ENCODE data around the gene DGCR2. TPM values are rescaled to one million over a fixed set of nuclear protein-coding genes. Genes with fewer than 3 reads are reported as not detected.
"Not testable (repeated sequence)": the region's sequence is repeated elsewhere in the genome, so short reads cannot be mapped to it uniquely, and the experiment has no call there.

Gene DGCR2
- total RNA-seq, 4 donors from 2014 or later, result 42.5 to 75.2 (median 50.8) TPM

- Histone ChIP-seq H3K9me3 (no peaks in the 10 kb centered on the region), H3K27me3 (no peaks in the 10 kb centered on the region), H3K36me3 (peaks cover 0 to 50% (median 10%) of the 10 kb centered on the region in 3 donors), H3K4me1 (peaks cover 5 to 13% (median 9%) of the 10 kb centered on the region in 3 donors), H3K4me3 (no peak overlapping the region), H3K27ac (no peak overlapping the region)
- no peak for DNase-seq
- WGBS, 2 donors, result 98% methylated on average over 3 of the region's 3 CpGs
- intact Hi-C loops (cut with DNase I), result no loop called here
- TF ChIP-seq, protein P1, sequence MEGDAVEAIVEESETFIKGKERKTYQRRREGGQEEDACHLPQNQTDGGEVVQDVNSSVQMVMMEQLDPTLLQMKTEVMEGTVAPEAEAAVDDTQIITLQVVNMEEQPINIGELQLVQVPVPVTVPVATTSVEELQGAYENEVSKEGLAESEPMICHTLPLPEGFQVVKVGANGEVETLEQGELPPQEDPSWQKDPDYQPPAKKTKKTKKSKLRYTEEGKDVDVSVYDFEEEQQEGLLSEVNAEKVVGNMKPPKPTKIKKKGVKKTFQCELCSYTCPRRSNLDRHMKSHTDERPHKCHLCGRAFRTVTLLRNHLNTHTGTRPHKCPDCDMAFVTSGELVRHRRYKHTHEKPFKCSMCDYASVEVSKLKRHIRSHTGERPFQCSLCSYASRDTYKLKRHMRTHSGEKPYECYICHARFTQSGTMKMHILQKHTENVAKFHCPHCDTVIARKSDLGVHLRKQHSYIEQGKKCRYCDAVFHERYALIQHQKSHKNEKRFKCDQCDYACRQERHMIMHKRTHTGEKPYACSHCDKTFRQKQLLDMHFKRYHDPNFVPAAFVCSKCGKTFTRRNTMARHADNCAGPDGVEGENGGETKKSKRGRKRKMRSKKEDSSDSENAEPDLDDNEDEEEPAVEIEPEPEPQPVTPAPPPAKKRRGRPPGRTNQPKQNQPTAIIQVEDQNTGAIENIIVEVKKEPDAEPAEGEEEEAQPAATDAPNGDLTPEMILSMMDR (IDR thresholded peaks at IDR 0.05), result no peak
- TF ChIP-seq POLR2A (IDR thresholded peaks at IDR 0.05), result no peak
Measured at GRCh38 chr22:19080853-19081252, 41.4 kb downstream of the DGCR2 start.

GRCh38 chr22:19079691-19080090, 42.5 kb downstream of the DGCR2 start:
- 71 to 92% methylated on average over 4 of the region's 4 CpGs for WGBS, 2 donors

GRCh38 chr22:19075404-19075803, 46.8 kb downstream of the DGCR2 start:
- DNase-seq, result no peak
- Histone ChIP-seq H3K4me3 (no peak overlapping the region), H3K9me3 (no peaks in the 10 kb centered on the region), H3K27ac (no peak overlapping the region), H3K36me3 (peaks cover 6 to 38% (median 10%) of the 10 kb centered on the region in 3 donors), H3K4me1 (peaks cover 0 to 7% (median 0%) of the 10 kb centered on the region in 3 donors), H3K27me3 (no peaks in the 10 kb centered on the region)
- 94 to 97% methylated on average over 1 of the region's 1 CpG for WGBS, 2 donors
- intact Hi-C loops (cut with DNase I), result no loop called here
- TF ChIP-seq, protein P1 (IDR thresholded peaks at IDR 0.05), result no peak
- TF ChIP-seq POLR2A (IDR thresholded peaks at IDR 0.05), result no peak

More at GRCh38 chr22:19079691-19080090, 42.5 kb downstream of the DGCR2 start:
- H3K27me3 ChIP-seq, result no peaks in the 10 kb centered on the region
- intact Hi-C loops (cut with DNase I), result no loop called here
- H3K4me3 ChIP-seq, result no peak overlapping the region
- no peaks in the 10 kb centered on the region for H3K9me3 ChIP-seq
- no peak overlapping the region for H3K27ac ChIP-seq
- peaks cover 0 to under 1% (median 0%) of the 10 kb centered on the region in 3 donors for H3K4me1 ChIP-seq
- no peak for DNase-seq
- peaks cover 0 to 41% (median 10%) of the 10 kb centered on the region in 3 donors for H3K36me3 ChIP-seq
- TF ChIP-seq, protein P1 (IDR thresholded peaks at IDR 0.05), result no peak
- TF ChIP-seq POLR2A (IDR thresholded peaks at IDR 0.05), result no peak

- DNase-seq, result not testable (repeated sequence)
Measured at GRCh38 chr22:19072853-19073252, 49.4 kb downstream of the DGCR2 start.

DNA sequence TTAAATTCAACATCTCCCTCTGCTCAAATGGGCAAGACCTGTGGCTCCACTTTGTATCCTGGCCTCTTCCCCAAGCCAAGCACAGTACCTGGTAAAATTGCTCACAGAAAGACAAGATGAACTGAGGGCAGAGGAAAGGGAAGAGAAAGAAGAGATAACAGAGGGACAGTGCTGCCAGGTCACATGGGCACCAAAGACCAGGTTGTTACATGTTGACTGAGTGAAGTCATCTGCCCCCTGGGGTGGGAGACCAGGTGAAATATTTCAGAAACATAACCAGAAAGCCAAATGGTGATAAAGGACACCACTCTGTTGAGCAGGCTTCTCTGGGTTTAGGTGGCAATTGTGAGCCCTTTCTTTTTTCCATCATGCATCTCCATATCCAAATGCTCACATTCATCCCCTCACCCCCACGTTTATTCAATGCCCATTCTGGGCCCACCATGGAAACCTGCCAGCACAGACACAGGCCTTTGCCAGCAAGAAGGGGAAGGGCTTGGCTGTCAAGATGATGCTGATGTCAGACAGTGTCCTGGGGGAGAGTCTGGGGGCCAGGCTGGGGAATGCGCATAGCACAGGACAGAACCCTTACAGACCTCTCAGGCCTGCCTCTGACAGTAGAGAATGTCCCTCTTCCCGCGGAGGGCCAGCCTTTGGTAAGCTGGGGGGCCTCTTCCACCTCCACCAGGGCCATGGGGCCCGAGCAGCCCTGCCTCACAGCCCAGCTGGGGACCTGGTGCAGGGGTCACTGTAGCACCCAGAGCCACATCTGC, 51.6 kb downstream of the DGCR2 start:
- H3K27ac ChIP-seq, result no peak overlapping the region
- no peaks in the 10 kb centered on the region for H3K27me3 ChIP-seq
- WGBS, 2 donors, result 22 to 35% methylated on average over 1 to 3 of the region's 5 CpGs
- no peak overlapping the region for H3K4me3 ChIP-seq
- no peaks in the 10 kb centered on the region for H3K9me3 ChIP-seq
- no peak for TF ChIP-seq POLR2A (IDR thresholded peaks at IDR 0.05)
- TF ChIP-seq, protein P1 (IDR thresholded peaks at IDR 0.05), result no peak
- no peak for DNase-seq
- H3K36me3 ChIP-seq, result peaks cover 5 to 78% (median 30%) of the 10 kb centered on the region in 3 donors
- intact Hi-C loops (cut with DNase I), result no loop called here
- H3K4me1 ChIP-seq, result peaks cover 0 to 20% (median 5%) of the 10 kb centered on the region in 3 donors

More at GRCh38 chr22:19072853-19073252, 49.4 kb downstream of the DGCR2 start:
- H3K4me3 ChIP-seq; H3K4me1 ChIP-seq; H3K9me3 ChIP-seq; H3K27ac ChIP-seq; H3K27me3 ChIP-seq; intact Hi-C loops (cut with DNase I): not testable (repeated sequence)
- peaks cover 2 to 55% (median 19%) of the 10 kb centered on the region in 3 donors for H3K36me3 ChIP-seq

All from esophagus squamous epithelium (tissue), 5 donors.